ENCODE measurements around the gene CRACR2A.

The CRACR2A gene

DNA sequence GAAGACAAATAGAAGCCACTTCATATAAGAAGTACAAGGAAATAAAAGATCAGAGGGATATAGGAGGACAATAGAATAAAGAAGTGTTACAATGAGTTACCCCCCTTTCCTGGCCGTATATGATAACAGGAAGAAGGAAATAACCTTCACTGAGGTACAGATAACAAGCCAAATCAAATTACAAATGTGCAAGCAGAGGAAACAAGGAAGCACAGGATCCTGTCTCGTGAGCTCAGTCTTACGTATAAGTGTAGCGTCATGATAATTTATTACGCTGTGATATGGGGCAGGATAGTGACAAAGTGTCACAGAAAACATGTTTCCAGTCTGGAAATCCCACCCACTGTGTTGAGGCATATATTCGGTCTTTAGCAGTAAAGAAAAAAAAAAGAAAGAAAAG lies 26.5 kb downstream of the CRACR2A start:
- in situ Hi-C loops (cut with MboI; ENCODE audit: low sequenced_read_pairs), result no loop called here

GRCh38 chr12:3725388-3726115 lies 27.4 kb downstream of the CRACR2A start:
- in situ Hi-C loops (cut with MboI; ENCODE audit: low sequenced_read_pairs), result no loop called here

- in situ Hi-C loops (cut with MboI; ENCODE audit: low sequenced_read_pairs), result no loop called here
Measured at GRCh38 chr12:3723916-3724805, 28.7 kb downstream of the CRACR2A start.

- in situ Hi-C loops (cut with MboI; ENCODE audit: low sequenced_read_pairs), result no loop called here
Measured at GRCh38 chr12:3722368-3722767, 30.5 kb downstream of the CRACR2A start.

- in situ Hi-C loops (cut with MboI; ENCODE audit: low sequenced_read_pairs), result no loop called here
Measured at GRCh38 chr12:3720772-3721171, 32.1 kb downstream of the CRACR2A start.

DNA sequence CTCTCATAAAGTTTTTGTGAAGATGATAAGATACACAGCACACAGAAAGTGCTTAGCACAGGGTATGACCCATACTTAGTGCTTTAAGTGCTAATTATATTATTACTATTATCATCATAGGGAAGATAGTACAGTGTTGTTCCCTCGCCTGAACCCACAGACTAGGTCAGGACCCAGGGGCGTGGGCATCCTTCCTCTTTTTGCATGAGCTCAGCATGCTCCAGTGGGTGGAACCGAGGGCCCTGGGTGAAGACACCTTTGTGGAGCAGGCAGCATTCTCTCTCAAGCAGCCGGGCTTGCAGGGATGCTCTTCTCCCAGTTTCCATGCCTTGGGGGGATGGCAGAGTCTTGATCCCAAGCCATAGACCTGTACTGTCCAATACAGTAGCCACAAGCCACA lies 34.8 kb downstream of the CRACR2A start:
- in situ Hi-C loops (cut with MboI; ENCODE audit: low sequenced_read_pairs), result no loop called here

- in situ Hi-C loops (cut with MboI; ENCODE audit: low sequenced_read_pairs), result no loop called here
Measured at GRCh38 chr12:3717283-3717898, 35.5 kb downstream of the CRACR2A start.

- in situ Hi-C loops (cut with MboI; ENCODE audit: low sequenced_read_pairs), result no loop called here
Measured at GRCh38 chr12:3715999-3716398, 36.9 kb downstream of the CRACR2A start.

DNA sequence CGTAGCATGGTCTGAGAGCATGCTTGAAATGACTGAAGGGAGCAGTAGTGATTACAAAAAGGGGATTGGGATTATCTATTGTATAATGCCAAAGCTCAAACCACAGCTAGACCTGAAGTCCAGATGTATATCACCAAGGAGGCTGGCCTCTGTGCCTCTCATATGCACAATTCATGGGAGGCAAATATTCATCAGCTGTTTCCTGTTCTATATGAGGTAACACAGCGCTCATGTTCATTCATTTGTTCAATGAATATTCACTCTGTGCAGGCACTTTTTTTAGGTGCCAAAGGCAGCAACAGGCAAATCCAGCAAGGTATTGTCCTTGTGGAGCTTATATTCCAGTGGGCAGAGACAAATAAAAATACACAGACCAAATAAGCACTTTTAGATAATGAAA lies 39.0 kb downstream of the CRACR2A start:
- in situ Hi-C loops (cut with MboI; ENCODE audit: low sequenced_read_pairs), result no loop called here

DNA sequence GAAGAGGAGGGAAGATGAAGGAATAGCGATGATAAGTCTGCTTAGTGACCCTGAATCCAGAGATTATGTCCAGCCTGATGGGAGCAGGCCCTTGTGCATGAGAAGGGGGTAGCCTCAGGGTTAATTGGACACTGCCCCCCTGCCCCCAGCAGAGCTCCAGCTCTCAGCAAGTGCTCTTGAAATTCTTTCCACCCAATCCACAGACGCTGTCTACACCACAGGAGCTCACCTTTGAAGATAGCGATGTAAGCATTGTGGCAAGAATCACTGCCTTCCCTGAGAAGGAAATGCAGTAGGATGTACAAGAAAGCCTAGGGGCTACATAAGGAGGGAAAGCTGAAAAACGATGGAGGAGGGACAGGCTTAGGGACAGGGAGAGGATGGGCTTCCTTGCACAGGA lies 39.4 kb downstream of the CRACR2A start:
- in situ Hi-C loops (cut with MboI; ENCODE audit: low sequenced_read_pairs), result no loop called here

DNA sequence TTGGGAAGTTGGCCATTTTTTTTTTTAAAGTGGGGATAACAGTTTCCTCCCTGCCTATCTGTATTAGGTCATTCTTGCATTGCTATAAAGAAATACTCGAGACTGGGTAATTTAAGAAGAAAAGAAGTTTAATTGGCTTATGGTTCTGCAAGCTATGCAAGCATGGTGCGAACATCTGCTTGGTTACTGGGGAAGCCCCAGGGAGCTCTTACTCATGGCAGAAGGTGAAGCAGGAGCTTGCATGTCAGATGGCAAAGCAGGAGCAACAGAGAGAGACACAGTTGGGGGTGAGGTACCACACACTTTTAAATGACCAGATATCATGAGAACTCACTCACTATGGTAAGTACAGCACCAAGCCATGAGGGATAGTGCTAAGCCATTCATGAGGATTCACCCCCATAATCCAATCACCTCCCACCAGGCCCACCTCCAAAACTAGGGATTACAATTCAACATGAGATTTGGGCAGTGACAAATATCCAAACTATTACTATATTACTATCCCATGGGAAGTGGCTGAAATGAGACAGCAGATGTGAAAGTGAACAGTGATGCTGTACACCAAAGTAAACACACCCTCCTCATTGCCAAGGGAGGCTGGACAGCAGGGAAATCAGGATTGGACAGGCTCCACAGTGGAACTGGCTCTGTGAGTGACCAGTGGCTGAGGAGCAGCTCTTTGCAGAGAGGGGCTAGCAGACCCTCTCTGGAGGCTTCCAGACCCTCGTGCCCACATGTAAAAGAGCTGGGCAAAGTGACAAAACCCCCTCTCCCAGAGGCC lies 40.5 kb downstream of the CRACR2A start:
- in situ Hi-C loops (cut with MboI; ENCODE audit: low sequenced_read_pairs), result no loop called here

DNA sequence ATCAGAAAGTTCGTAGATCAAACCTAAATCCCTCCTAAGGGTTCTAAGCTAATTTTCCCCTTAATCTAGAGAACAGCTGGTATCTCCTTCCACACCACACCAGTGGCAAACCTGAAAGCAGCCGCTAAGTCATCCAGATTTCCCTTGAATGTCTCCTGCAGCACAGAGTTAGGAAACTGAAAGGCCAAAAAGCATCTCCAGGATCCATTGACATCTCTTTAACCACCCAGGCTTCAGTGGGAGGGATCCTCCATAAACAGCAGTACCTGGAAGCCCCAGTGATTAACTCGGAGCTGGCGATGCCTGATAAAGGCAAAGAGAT lies 47.6 kb downstream of the CRACR2A start:
- in situ Hi-C loops (cut with MboI; ENCODE audit: low sequenced_read_pairs), result no loop called here

DNA sequence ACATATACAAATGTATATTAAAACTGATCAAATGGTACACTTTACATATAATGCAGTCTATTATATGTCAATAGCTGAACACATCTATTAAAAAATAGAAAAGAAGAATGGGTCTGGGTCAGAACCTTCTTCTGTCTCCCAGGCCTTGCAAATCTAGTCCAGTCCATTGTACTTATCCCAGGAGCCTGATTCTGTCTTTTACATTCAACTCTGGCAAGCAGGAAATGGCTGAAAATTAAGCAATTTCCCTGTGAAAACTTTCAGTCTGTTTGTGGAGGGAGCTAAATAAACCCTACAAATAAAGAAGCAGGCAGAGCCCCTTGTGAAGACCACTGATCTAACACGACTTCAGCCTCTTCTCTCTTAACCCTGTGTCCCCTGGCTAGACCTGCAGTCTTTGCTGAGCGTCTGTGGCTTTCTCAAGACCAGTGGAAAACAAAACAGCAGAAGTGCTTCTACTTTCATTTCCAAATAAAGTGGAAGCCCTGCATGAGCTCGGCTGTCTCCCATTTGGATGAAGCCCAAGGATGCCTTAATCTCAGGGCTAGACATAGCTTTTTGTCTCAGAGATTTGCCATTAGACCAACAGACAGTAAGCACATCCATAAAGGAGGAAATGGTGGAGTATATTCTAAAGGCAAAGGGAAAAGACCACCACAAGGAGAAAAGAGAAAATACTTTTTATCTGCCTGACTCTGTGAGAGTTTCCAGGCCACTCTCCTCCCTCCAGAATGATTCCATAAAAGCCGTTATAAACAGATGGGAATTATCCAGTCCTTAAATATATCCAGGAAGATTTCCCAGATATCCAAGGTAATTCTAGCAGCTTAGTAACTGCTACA lies 48.2 kb downstream of the CRACR2A start:
- in situ Hi-C loops (cut with MboI; ENCODE audit: low sequenced_read_pairs), result no loop called here

DNA sequence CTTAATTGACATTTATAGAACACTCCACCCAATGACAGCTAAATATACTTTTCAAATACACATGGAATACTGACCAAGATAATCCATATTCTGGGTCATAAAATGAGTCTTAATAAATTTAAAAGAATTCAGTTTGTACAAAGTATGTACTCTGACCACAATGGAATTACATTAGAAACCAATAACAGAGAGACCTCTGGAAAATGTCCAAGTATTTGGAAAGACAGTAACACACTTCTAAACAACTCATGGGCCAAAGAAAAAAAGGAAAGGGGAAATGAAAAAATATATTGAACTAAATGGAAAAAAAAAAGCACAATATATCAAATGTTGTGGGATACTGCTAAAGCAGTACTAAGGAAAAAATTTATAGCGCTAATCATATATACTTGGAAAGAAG lies 52.0 kb downstream of the CRACR2A start:
- in situ Hi-C loops (cut with MboI; ENCODE audit: low sequenced_read_pairs), result no loop called here

DNA sequence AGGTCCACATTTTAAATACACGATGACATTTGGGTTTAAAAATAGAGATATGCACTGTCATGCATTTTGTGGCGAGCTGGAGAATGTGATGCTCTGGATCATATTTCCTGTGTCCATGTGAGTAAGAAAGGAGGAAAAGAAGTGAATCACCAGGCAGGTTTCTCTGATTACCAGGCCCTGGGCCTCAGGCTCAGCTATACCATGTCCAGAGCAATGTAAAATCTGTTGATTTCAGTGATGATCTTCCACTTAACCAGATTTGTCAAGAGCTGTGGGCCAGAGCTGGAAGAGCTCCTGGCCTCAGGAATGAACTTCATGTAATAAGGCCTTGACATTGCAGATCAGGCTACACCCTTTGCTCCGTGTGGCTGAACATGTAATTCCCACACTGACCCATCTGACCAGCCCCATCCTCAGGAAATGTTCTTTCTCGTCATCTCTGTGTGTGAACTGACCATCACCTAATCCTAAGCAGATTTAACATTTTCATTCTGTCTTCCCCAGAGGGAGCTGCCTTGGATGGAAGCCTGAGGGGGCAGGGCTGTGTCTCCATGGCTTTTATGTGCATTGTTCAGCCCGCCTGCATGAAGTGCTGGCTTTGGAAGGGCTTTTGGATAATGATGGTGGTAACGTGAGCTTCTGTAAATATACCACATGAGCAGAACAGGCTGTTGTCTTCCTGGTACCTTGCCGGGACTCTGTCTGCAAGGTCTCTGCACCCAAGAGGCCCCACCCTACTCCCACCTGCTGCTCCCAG lies 54.5 kb downstream of the CRACR2A start:
- in situ Hi-C loops (cut with MboI; ENCODE audit: low sequenced_read_pairs), result no loop called here

DNA sequence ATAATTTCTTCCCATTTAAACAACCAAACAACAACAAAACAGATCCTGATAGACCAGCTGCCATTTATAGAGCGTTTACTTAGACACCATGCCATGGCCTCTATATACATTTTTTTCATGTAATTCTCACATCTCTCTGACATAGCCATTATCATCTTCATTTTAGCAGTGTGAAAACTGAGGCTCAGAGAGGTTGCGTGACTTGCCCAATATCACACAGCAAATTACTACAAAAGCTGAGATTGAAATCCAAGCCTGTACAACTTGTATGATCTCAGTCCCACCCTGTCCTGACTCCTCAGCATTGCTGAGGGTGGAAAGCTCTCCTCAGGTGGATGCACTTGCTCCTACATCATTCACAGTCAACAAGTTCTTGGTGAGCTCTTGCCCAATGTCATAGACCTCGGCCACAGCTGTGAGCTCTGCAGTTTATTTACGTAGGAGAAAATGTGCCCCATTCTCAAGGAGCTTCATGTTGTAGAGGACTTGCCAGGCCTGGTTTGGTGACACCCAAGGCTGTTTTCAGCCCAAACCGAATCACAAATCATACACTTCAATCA lies 55.5 kb downstream of the CRACR2A start:
- in situ Hi-C loops (cut with MboI; ENCODE audit: low sequenced_read_pairs), result no loop called here

DNA sequence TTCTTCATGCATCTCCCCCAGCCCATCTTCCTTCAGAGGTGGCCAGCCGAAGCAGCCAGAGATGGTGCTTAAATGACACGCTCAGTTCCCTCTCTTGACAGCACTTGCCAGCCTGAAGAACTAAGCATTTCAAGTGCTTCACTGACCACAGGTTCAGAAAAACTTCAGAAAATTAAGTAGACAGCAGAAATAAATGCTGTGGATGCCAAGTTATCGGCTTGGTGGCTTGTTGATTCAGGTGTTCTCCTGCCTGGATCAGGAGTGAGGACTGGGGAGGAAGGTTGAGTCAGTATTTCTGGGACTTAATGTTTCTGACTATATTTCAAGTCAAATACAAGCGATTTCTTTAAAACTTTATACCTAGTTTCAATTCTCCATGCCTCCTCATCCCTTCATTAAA lies 58.2 kb downstream of the CRACR2A start:
- in situ Hi-C loops (cut with MboI; ENCODE audit: low sequenced_read_pairs), result no loop called here

DNA sequence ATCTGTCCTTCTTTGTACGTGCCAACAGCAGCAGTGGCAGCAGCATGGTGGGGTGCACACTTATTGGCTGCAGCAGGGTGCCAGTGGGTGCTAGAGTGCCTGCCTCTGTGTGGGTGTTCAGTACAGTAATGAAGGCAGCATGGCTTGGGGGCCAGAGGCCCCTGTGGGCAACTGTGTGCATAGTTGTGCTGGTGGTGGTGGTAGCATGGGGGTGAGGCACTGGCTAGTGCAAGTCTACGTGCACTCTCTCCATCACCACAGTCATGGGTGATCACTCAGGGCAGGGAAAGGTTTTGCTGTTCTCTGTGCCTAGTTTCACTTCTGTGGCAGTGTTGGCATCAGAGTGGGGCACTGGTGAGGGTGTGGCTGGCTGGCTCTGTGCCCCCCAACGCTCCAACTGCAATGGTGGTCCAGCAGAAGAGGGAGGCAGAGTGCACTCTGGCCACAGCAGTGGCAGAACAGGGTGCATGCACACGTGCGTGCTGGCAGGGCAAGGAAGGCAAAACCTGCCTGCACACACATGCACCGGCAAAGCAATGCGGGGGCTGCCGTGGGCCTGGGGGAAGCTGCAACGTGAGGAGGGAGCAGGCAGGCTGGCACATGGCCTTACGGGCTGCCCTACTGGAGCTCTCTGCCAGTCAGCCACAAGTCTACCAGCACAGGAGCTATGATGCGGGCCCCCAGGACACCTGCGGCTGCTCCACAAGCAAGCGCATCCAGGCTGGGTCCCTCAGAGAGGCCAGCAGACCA lies 60.1 kb downstream of the CRACR2A start:
- in situ Hi-C loops (cut with MboI; ENCODE audit: low sequenced_read_pairs), result no loop called here

- in situ Hi-C loops (cut with MboI; ENCODE audit: low sequenced_read_pairs), result no loop called here
Measured at GRCh38 chr12:3686463-3686862, 66.4 kb downstream of the CRACR2A start.

Data from HL-60/S4 (cell line).